Osteocyte (in vitro differentiated cells): ENCODE measurements around the gene RABGAP1. TPM values are rescaled to one million over a fixed set of nuclear protein-coding genes. Genes with fewer than 3 reads are reported as not detected.

Source experiments
- DNase-seq: peaks from one replicate; pipeline ENCODE4 v3.0.0; 2021; ENCODE audit warnings: mixed read lengths; ENCODE audit not compliant: unreplicated experiment; ENCODE audit errors: extremely low spot score
- H3K27ac Mint-ChIP-seq: one replicate; pipeline ENCODE4 v1.8.0; 2021; ENCODE audit warnings: mild to moderate bottlenecking, mixed read lengths; ENCODE audit not compliant: unreplicated experiment
- H3K27me3 Mint-ChIP-seq: one replicate; pipeline ENCODE4 v1.8.0; 2021; ENCODE audit warnings: mixed read lengths; ENCODE audit not compliant: unreplicated experiment
- H3K36me3 Mint-ChIP-seq: one replicate; pipeline ENCODE4 v1.8.0; 2021; ENCODE audit warnings: mixed read lengths; ENCODE audit not compliant: unreplicated experiment
- H3K4me1 Mint-ChIP-seq: one replicate; pipeline ENCODE4 v1.8.0; 2021; ENCODE audit warnings: mixed read lengths; ENCODE audit not compliant: unreplicated experiment
- H3K4me3 Mint-ChIP-seq: one replicate; pipeline ENCODE4 v1.8.0; 2021; ENCODE audit warnings: mild to moderate bottlenecking, moderate library complexity, mixed read lengths; ENCODE audit not compliant: unreplicated experiment
- H3K9me3 Mint-ChIP-seq: one replicate; pipeline ENCODE4 v1.8.0; 2021; ENCODE audit warnings: mixed read lengths; ENCODE audit not compliant: unreplicated experiment
- total RNA-seq: library from RNA; stranded (reverse); gene quantifications from 2 replicates; pipeline ENCODE4 v1.2.1, GENCODE V29; 2021
- TF ChIP-seq, protein P1 (sequence below): fragments of 200-600 bp; sonication (generic); IDR thresholded peaks from 2 replicates; pipeline ENCODE4 v1.5.0; 2021; ENCODE audit warnings: antibody characterized with exemption, mild to moderate bottlenecking, moderate library complexity

The RABGAP1 gene
- total RNA-seq, 1 donor from 2014 or later = 88.4 TPM

DNA sequence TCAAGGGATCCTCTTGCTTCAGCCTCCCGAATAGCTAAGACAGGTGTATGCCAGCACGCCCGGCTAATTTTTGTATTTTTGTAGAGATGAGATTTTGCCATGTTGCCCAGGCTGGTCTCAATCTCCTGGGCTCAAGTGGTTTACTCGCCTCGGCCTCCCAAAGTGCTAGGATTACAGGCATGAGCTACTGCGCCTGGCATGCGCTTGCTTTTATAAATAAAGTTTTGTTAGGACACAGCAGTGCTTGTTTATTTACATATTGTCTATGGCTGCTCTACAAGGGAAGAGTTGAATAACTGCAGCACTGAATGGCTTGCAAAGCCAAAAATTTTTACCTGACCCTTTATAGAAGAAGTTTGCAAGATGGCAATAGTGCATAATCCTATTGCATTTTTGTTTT lies 120.4 kb downstream of the RABGAP1 start:
- peaks cover 75% of the 10 kb centered on the region for H3K4me1 Mint-ChIP-seq
- H3K36me3 Mint-ChIP-seq = peaks cover 15% of the 10 kb centered on the region

DNA sequence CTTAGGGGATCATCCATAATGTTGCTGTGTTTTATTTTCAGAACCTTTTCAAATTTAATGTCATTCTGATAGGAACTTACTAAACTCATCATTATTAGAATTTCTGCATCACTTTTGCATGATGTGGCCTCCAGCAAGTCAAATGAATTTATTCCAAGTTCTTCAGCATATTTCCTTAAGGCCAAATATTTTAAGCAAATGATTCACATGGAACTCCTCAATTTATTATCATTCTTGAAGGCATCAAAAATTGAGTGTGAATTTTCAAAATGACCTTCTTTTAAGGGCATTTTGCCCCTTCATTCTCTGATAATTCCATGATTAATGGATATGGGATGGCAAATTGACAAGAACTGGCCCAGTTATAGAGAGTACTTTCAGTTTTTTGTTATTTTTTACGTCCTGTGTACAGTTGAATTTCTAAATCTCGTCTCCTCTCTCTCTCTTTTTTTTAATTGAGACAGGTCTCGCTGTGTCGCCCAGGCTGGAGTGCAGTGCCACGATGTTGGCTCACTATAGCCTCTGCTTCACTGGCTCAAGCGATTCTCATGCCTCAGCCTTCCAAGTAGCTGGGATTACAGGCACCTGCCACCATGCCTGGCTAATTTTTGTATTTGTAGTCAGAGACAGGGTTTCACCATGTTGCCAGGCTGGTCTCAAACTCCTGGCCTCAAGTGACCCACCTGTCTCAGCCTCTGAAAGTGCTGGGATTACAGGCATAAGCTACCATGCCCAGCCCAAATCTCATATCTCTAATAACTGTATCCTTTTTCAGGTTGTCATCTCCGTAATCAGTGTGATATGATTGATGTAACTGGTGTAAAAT lies 121.7 kb downstream of the RABGAP1 start:
- Mint-ChIP-seq H3K27me3 (no peaks in the 10 kb centered on the region), H3K4me3 (peak overlapping the region; percentile 34), H3K9me3 (no peaks in the 10 kb centered on the region), H3K36me3 (peaks cover 27% of the 10 kb centered on the region), H3K27ac (peak overlapping the region; percentile 75), H3K4me1 (peaks cover 88% of the 10 kb centered on the region)
- TF ChIP-seq, protein P1, sequence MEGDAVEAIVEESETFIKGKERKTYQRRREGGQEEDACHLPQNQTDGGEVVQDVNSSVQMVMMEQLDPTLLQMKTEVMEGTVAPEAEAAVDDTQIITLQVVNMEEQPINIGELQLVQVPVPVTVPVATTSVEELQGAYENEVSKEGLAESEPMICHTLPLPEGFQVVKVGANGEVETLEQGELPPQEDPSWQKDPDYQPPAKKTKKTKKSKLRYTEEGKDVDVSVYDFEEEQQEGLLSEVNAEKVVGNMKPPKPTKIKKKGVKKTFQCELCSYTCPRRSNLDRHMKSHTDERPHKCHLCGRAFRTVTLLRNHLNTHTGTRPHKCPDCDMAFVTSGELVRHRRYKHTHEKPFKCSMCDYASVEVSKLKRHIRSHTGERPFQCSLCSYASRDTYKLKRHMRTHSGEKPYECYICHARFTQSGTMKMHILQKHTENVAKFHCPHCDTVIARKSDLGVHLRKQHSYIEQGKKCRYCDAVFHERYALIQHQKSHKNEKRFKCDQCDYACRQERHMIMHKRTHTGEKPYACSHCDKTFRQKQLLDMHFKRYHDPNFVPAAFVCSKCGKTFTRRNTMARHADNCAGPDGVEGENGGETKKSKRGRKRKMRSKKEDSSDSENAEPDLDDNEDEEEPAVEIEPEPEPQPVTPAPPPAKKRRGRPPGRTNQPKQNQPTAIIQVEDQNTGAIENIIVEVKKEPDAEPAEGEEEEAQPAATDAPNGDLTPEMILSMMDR = no peak
- DNase-seq = no peak

More for the DNA sequence above, 120.4 kb downstream of the RABGAP1 start:
- TF ChIP-seq, protein P1 = no peak
- Mint-ChIP-seq H3K4me3 (no peak overlapping the region), H3K27me3 (no peaks in the 10 kb centered on the region), H3K9me3 (no peaks in the 10 kb centered on the region), H3K27ac (peak overlapping the region; percentile 75)
- no peak for DNase-seq

DNA sequence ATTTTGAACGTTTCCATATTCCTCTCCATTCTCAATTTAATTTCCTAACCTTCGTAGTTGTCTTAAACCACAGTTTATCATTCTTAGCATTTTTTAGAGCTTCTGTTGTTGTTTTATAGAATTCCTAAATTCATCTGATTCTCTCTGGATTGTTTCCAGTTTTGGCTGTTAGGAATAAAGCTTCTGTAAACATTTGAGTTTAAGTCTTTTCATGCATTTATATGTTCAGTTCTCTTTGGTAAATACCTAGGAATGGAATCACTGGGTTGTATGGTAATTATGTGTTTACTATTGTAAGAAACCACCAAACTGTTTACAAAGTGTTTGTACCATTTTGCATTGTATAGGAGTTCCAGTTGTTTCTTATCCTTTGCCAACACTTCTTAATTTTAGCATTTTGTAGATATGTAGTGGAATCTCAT lies 122.4 kb downstream of the RABGAP1 start:
- no peaks in the 10 kb centered on the region for H3K9me3 Mint-ChIP-seq

GRCh38 chr9:123063896-123064295 lies 123.1 kb downstream of the RABGAP1 start:
- DNase-seq = no peak
- peak overlapping the region; percentile 3 for H3K4me3 Mint-ChIP-seq
- no peaks in the 10 kb centered on the region for H3K27me3 Mint-ChIP-seq
- H3K9me3 Mint-ChIP-seq = no peaks in the 10 kb centered on the region
- TF ChIP-seq, protein P1 = no peak
- H3K27ac Mint-ChIP-seq = peak overlapping the region; percentile 94
- peaks cover 29% of the 10 kb centered on the region for H3K36me3 Mint-ChIP-seq
- peaks cover 96% of the 10 kb centered on the region for H3K4me1 Mint-ChIP-seq

More for the DNA sequence above, 122.4 kb downstream of the RABGAP1 start:
- TF ChIP-seq, protein P1 = no peak
- H3K27me3 Mint-ChIP-seq = no peaks in the 10 kb centered on the region
- H3K4me1 Mint-ChIP-seq = peaks cover 95% of the 10 kb centered on the region
- H3K4me3 Mint-ChIP-seq = no peak overlapping the region
- H3K27ac Mint-ChIP-seq = peak overlapping the region; percentile 75
- H3K36me3 Mint-ChIP-seq = peaks cover 29% of the 10 kb centered on the region
- no peak for DNase-seq

GRCh38 chr9:123064716-123065115 lies 123.9 kb downstream of the RABGAP1 start:
- DNase-seq = no peak
- Mint-ChIP-seq H3K36me3 (peaks cover 29% of the 10 kb centered on the region), H3K27ac (peak overlapping the region; percentile 94), H3K4me1 (peaks cover 100% of the 10 kb centered on the region), H3K9me3 (no peaks in the 10 kb centered on the region), H3K27me3 (no peaks in the 10 kb centered on the region), H3K4me3 (no peak overlapping the region)
- TF ChIP-seq, protein P1 = no peak
